Common myeloid progenitor, CD34-positive (primary cell): ENCODE measurements around the gene C4A.
"Not testable (repeated sequence)": the region's sequence is repeated elsewhere in the genome, so short reads cannot be mapped to it uniquely, and the experiment has no call there.

Experiments used
- CTCF ChIA-PET: fragments of 350-600 bp; sonication (Branson Sonifier 250); formaldehyde crosslinking; loops from one replicate; lab custom pipeline; 2021; ENCODE audit warnings: antibody characterized with exemption; lab: Charles Lee
- POLR2A ChIA-PET: fragments of 350-600 bp; sonication (Branson Sonifier 250); formaldehyde crosslinking; loops from one replicate; lab custom pipeline; 2021; ENCODE audit warnings: antibody characterized with exemption; lab: Charles Lee
- DNase-seq, 3 donors: peaks; one replicate each; pipeline versions ENCODE4 v3.0.0 to v3.0.0-alpha.2; 2013
- H3K27ac ChIP-seq, 2 experiments: 1 replicate in 1 of 2; 2 replicates in 1 of 2; pipeline ENCODE4 v1.7.0; 2013; ENCODE audit warnings: inconsistent platforms in 2 of 2, low read length in 2 of 2, mild to moderate bottlenecking in 2 of 2, low read depth in 1 of 2, moderate library complexity in 1 of 2; ENCODE audit not compliant: severe bottlenecking in 2 of 2, insufficient read depth in 1 of 2, poor library complexity in 1 of 2
- H3K27me3 ChIP-seq, 5 experiments: replicated peaks in 2 of 5; 1 replicate in 3 of 5; 2 replicates in 2 of 5; pipeline versions ENCODE4 v1.6.1 to v1.7.0; 2013; ENCODE audit warnings: low read length in 4 of 5, mild to moderate bottlenecking in 2 of 5, moderate library complexity in 2 of 5, inconsistent platforms in 1 of 5; ENCODE audit not compliant: insufficient read depth in 5 of 5, control insufficient read depth in 4 of 5
- H3K36me3 ChIP-seq, 4 experiments: 1 replicate in 2 of 4; 2 replicates in 2 of 4; pipeline versions ENCODE4 v1.6.1 to v1.7.0; 2013; ENCODE audit warnings: low read length in 3 of 4, control low read depth in 1 of 4, mild to moderate bottlenecking in 1 of 4; ENCODE audit not compliant: control insufficient read depth in 4 of 4, insufficient read depth in 4 of 4
- H3K4me1 ChIP-seq, 4 experiments: 1 replicate in 3 of 4; 2 replicates in 1 of 4; pipeline versions ENCODE4 v1.6.1 to v1.7.1; 2013; ENCODE audit warnings: low read length in 3 of 4, mild to moderate bottlenecking in 3 of 4, control low read depth in 1 of 4, inconsistent platforms in 1 of 4, moderate library complexity in 1 of 4; ENCODE audit not compliant: control insufficient read depth in 4 of 4, insufficient read depth in 4 of 4; ENCODE audit errors: control extremely low read depth in 1 of 4
- H3K4me3 ChIP-seq, 7 experiments: 1 replicate in 4 of 7; 2 replicates in 3 of 7; pipeline versions ENCODE4 v1.5.1 to v1.7.0; 2013; ENCODE audit warnings: mild to moderate bottlenecking in 7 of 7, low read length in 6 of 7, moderate library complexity in 6 of 7, inconsistent platforms in 2 of 7, low read depth in 2 of 7, control low read depth in 1 of 7; ENCODE audit not compliant: insufficient read depth in 4 of 7, control insufficient read depth in 1 of 7; ENCODE audit errors: extremely low read depth in 1 of 7
- H3K9me3 ChIP-seq, 5 experiments: 1 replicate in 4 of 5; 2 replicates in 1 of 5; pipeline versions ENCODE4 v1.6.1 to v1.7.1; 2013; ENCODE audit warnings: low read length in 4 of 5, mild to moderate bottlenecking in 2 of 5, inconsistent platforms in 1 of 5, low read depth in 1 of 5, moderate library complexity in 1 of 5; ENCODE audit not compliant: control insufficient read depth in 4 of 5, insufficient read depth in 2 of 5; ENCODE audit errors: control extremely low read depth in 1 of 5
- WGBS: methylation state at CpG from one replicate; pipeline ENCODE4 v1.1.5; 2013; ENCODE audit not compliant: insufficient coverage; 5-methylcytosine and 5-hydroxymethylcytosine counted together

Gene C4A

GRCh38 chr6:32049149-32049548, 67.3 kb downstream of the C4A start:
- CTCF ChIA-PET: interaction anchor here (1.7 to 1.8 kb wide), 2 partner anchors 9 to 33 kb away, joined by 3 to 6 read pairs; no protein-coding TSS in a partner anchor
- 99% methylated on average over 15 of the region's 21 CpGs for whole genome bisulfite sequencing
- H3K9me3 ChIP-seq, DNase-seq, H3K27ac ChIP-seq, H3K36me3 ChIP-seq, H3K27me3 ChIP-seq, H3K4me1 ChIP-seq, POLR2A ChIA-PET, H3K4me3 ChIP-seq: not testable (repeated sequence)

- DNase-seq, H3K27ac ChIP-seq, H3K4me1 ChIP-seq, H3K27me3 ChIP-seq, H3K4me3 ChIP-seq, CTCF ChIA-PET, POLR2A ChIA-PET, H3K36me3 ChIP-seq, H3K9me3 ChIP-seq: not testable (repeated sequence)
- WGBS: 100% methylated on average over 1 of the region's 11 CpGs
Measured at GRCh38 chr6:32049736-32050135, 67.9 kb downstream of the C4A start.

- H3K9me3 ChIP-seq: no peaks in the 10 kb centered on the region
- 96% methylated on average over 4 of the region's 5 CpGs for WGBS
- no peak overlapping the region for H3K27ac ChIP-seq
- no peaks in the 10 kb centered on the region for H3K27me3 ChIP-seq
- ChIA-PET CTCF (no interaction called here), POLR2A (no interaction called here)
- no peak overlapping the region for H3K4me3 ChIP-seq
- H3K4me1 ChIP-seq: peaks cover 0 to 6% (median under 1%) of the 10 kb centered on the region in 4 experiments
- no peaks in the 10 kb centered on the region for H3K36me3 ChIP-seq
- no peak for DNase-seq
Measured at GRCh38 chr6:32050562-32050961, 68.7 kb downstream of the C4A start.
